Measurements from ENCODE around the gene SLC12A8.

SLC12A8 gene

GRCh38 chr3:125148836-125149235 lies 63.7 kb downstream of the SLC12A8 start:
- ATAC-seq (replicated peaks) (peak; percentile 62 to 76), DNase-seq (peak; percentile 23)
- peaks cover 7 to 9% of the 10 kb centered on the region in 2 donors for H3K27me3 Mint-ChIP-seq
- H3K27ac Mint-ChIP-seq = peak overlapping the region; percentile 79
- H3K4me3 Mint-ChIP-seq = peak overlapping the region in 1 of 2 donors; percentile 55
- H3K9me3 Mint-ChIP-seq = no peaks in the 10 kb centered on the region
- peaks cover 27 to 53% of the 10 kb centered on the region in 2 donors for H3K4me1 Mint-ChIP-seq
- H3K36me3 Mint-ChIP-seq = peaks cover 0 to 4% of the 10 kb centered on the region in 2 donors

- Mint-ChIP-seq H3K27me3 (peaks cover 9 to 12% of the 10 kb centered on the region in 2 donors), H3K27ac (peak overlapping the region; percentile 79), H3K4me1 (peaks cover 30 to 59% of the 10 kb centered on the region in 2 donors), H3K4me3 (peak overlapping the region in 1 of 2 donors; percentile 55), H3K9me3 (no peaks in the 10 kb centered on the region), H3K36me3 (peaks cover 0 to 4% of the 10 kb centered on the region in 2 donors)
- DNase-seq (no peak), ATAC-seq (replicated peaks) (peak in 1 of 2 donors; percentile 8)
Observed at GRCh38 chr3:125148016-125148812, 64.3 kb downstream of the SLC12A8 start.

GRCh38 chr3:125147491-125147820 lies 65.1 kb downstream of the SLC12A8 start:
- Mint-ChIP-seq H3K9me3 (no peaks in the 10 kb centered on the region), H3K4me3 (no peak overlapping the region), H3K4me1 (peaks cover 38 to 66% of the 10 kb centered on the region in 2 donors), H3K27me3 (peaks cover 8 to 16% of the 10 kb centered on the region in 2 donors), H3K36me3 (peaks cover 0 to 4% of the 10 kb centered on the region in 2 donors), H3K27ac (no peak overlapping the region)
- no peak for DNase-seq
- ATAC-seq (replicated peaks) = peak in 1 of 2 donors; percentile 15

- H3K36me3 Mint-ChIP-seq = peaks cover 0 to 4% of the 10 kb centered on the region in 2 donors
- peak overlapping the region; percentile 44 for H3K27ac Mint-ChIP-seq
- peak overlapping the region in 1 of 2 donors; percentile 2 for H3K4me3 Mint-ChIP-seq
- peaks cover 8 to 16% of the 10 kb centered on the region in 2 donors for H3K27me3 Mint-ChIP-seq
- no peak for DNase-seq
- peaks cover 44 to 72% of the 10 kb centered on the region in 2 donors for H3K4me1 Mint-ChIP-seq
- H3K9me3 Mint-ChIP-seq = no peaks in the 10 kb centered on the region
- ATAC-seq (replicated peaks) = peak; percentile 82 to 84
Observed at GRCh38 chr3:125146626-125147490, 65.7 kb downstream of the SLC12A8 start.

GRCh38 chr3:125145751-125146475 lies 66.6 kb downstream of the SLC12A8 start:
- H3K4me1 Mint-ChIP-seq = peaks cover 48 to 82% of the 10 kb centered on the region in 2 donors
- no peak for DNase-seq
- H3K27ac Mint-ChIP-seq = peak overlapping the region; percentile 37
- peaks cover 0 to 4% of the 10 kb centered on the region in 2 donors for H3K36me3 Mint-ChIP-seq
- no peak for ATAC-seq (replicated peaks)
- H3K4me3 Mint-ChIP-seq = no peak overlapping the region
- H3K27me3 Mint-ChIP-seq = peaks cover 8 to 16% of the 10 kb centered on the region in 2 donors
- H3K9me3 Mint-ChIP-seq = no peaks in the 10 kb centered on the region

- DNase-seq (no peak), ATAC-seq (replicated peaks) (no peak)
- peaks cover 0 to 7% of the 10 kb centered on the region in 2 donors for H3K36me3 Mint-ChIP-seq
- H3K27me3 Mint-ChIP-seq = peaks cover 8 to 16% of the 10 kb centered on the region in 2 donors
- no peaks in the 10 kb centered on the region for H3K9me3 Mint-ChIP-seq
- peaks cover 53 to 92% of the 10 kb centered on the region in 2 donors for H3K4me1 Mint-ChIP-seq
- no peak overlapping the region for H3K27ac Mint-ChIP-seq
- no peak overlapping the region for H3K4me3 Mint-ChIP-seq
Observed at GRCh38 chr3:125144653-125145314, 67.8 kb downstream of the SLC12A8 start.

GRCh38 chr3:125143982-125144652 lies 68.4 kb downstream of the SLC12A8 start:
- Mint-ChIP-seq H3K4me3 (no peak overlapping the region), H3K27me3 (peaks cover 8 to 16% of the 10 kb centered on the region in 2 donors), H3K36me3 (peaks cover 0 to 7% of the 10 kb centered on the region in 2 donors), H3K9me3 (no peaks in the 10 kb centered on the region), H3K27ac (no peak overlapping the region), H3K4me1 (peaks cover 52 to 92% of the 10 kb centered on the region in 2 donors)
- DNase-seq = no peak
- ATAC-seq (replicated peaks) = no peak

- H3K4me3 Mint-ChIP-seq = no peak overlapping the region
- H3K9me3 Mint-ChIP-seq = no peaks in the 10 kb centered on the region
- H3K27me3 Mint-ChIP-seq = peaks cover 8 to 16% of the 10 kb centered on the region in 2 donors
- ATAC-seq (replicated peaks) (no peak), DNase-seq (no peak)
- peaks cover 0 to 4% of the 10 kb centered on the region in 2 donors for H3K36me3 Mint-ChIP-seq
- H3K4me1 Mint-ChIP-seq = peaks cover 46 to 90% of the 10 kb centered on the region in 2 donors
- no peak overlapping the region for H3K27ac Mint-ChIP-seq
Observed at GRCh38 chr3:125143538-125143937, 69.0 kb downstream of the SLC12A8 start.

- peaks cover 43 to 86% of the 10 kb centered on the region in 2 donors for H3K4me1 Mint-ChIP-seq
- H3K27me3 Mint-ChIP-seq = peaks cover 8 to 16% of the 10 kb centered on the region in 2 donors
- H3K9me3 Mint-ChIP-seq = no peaks in the 10 kb centered on the region
- peaks cover 0 to 4% of the 10 kb centered on the region in 2 donors for H3K36me3 Mint-ChIP-seq
- H3K27ac Mint-ChIP-seq = peak overlapping the region; percentile 11
- no peak for DNase-seq
- no peak for ATAC-seq (replicated peaks)
- H3K4me3 Mint-ChIP-seq = peak overlapping the region; percentile 14 to 35
Observed at GRCh38 chr3:125142940-125143339, 69.6 kb downstream of the SLC12A8 start.

- ATAC-seq (replicated peaks) (no peak), DNase-seq (no peak)
- Mint-ChIP-seq H3K9me3 (no peaks in the 10 kb centered on the region), H3K4me1 (peaks cover 45 to 86% of the 10 kb centered on the region in 2 donors), H3K36me3 (peaks cover 0 to 4% of the 10 kb centered on the region in 2 donors), H3K4me3 (peak overlapping the region; percentile 84 to 92), H3K27ac (peak overlapping the region; percentile 11), H3K27me3 (peaks cover 8 to 16% of the 10 kb centered on the region in 2 donors)
Observed at GRCh38 chr3:125142420-125142778, 70.1 kb downstream of the SLC12A8 start.

- peaks cover 40 to 82% of the 10 kb centered on the region in 2 donors for H3K4me1 Mint-ChIP-seq
Observed at GRCh38 chr3:125141596-125142419, 70.7 kb downstream of the SLC12A8 start.

GRCh38 chr3:125140818-125141595 lies 71.5 kb downstream of the SLC12A8 start:
- Mint-ChIP-seq H3K27me3 (peaks cover 4 to 16% of the 10 kb centered on the region in 2 donors), H3K27ac (peak overlapping the region; percentile 93), H3K4me3 (peak overlapping the region; percentile 84 to 92), H3K36me3 (peaks cover 0 to 4% of the 10 kb centered on the region in 2 donors), H3K4me1 (peaks cover 43 to 82% of the 10 kb centered on the region in 2 donors), H3K9me3 (no peaks in the 10 kb centered on the region)
- peak in 1 of 2 donors; percentile 16 for ATAC-seq (replicated peaks)
- no peak for DNase-seq

More at GRCh38 chr3:125141596-125142419, 70.7 kb downstream of the SLC12A8 start:
- peak overlapping the region; percentile 93 for H3K27ac Mint-ChIP-seq
- ATAC-seq (replicated peaks) (peak; percentile 79 to 81), DNase-seq (peak; percentile 68)
- H3K27me3 Mint-ChIP-seq = peaks cover 8 to 16% of the 10 kb centered on the region in 2 donors
- H3K36me3 Mint-ChIP-seq = peaks cover 0 to 4% of the 10 kb centered on the region in 2 donors
- H3K9me3 Mint-ChIP-seq = no peaks in the 10 kb centered on the region
- peak overlapping the region; percentile 84 to 92 for H3K4me3 Mint-ChIP-seq
